MM.1S (cell line): ENCODE measurements around the gene CDYL.

Experiments used
- DNase-seq: peaks from one replicate; pipeline ENCODE4 v3.0.0-alpha.2; 2015
- H2AFZ ChIP-seq: fragments of 300-600 bp; sonication (generic); 2 replicates; pipeline ENCODE4 v1.6.0; 2016; ENCODE audit warnings: antibody characterized with exemption, low read length
- H3F3A ChIP-seq: fragments of 300-600 bp; sonication (generic); 2 replicates; pipeline ENCODE4 v1.6.1; 2016; ENCODE audit warnings: mild to moderate bottlenecking, antibody characterized with exemption, low read length, moderate library complexity, mixed read lengths; ENCODE audit not compliant: insufficient read depth
- H3K27ac ChIP-seq: fragments of 300-600 bp; sonication (generic); 2 replicates; pipeline ENCODE4 v1.5.1; 2016; ENCODE audit warnings: mild to moderate bottlenecking, low read length
- H3K27me3 ChIP-seq: fragments of 300-600 bp; sonication (generic); replicated peaks from 2 replicates; pipeline ENCODE4 v1.6.0; 2016; ENCODE audit warnings: low read length; ENCODE audit not compliant: insufficient read depth
- H3K36me3 ChIP-seq: fragments of 300-600 bp; sonication (generic); replicated peaks from 2 replicates; pipeline ENCODE4 v1.6.1; 2016; ENCODE audit warnings: mild to moderate bottlenecking, low read length, mixed read lengths; ENCODE audit not compliant: insufficient read depth
- H3K4me1 ChIP-seq: fragments of 300-600 bp; sonication (generic); 2 replicates; pipeline ENCODE4 v1.6.1; 2016; ENCODE audit warnings: low read length, mixed read lengths
- H3K4me2 ChIP-seq: fragments of 300-600 bp; sonication (generic); 2 replicates; pipeline ENCODE4 v1.6.0; 2016; ENCODE audit warnings: low read depth, low read length
- H3K4me3 ChIP-seq: fragments of 300-600 bp; sonication (generic); 2 replicates; pipeline ENCODE4 v1.5.1; 2016; ENCODE audit warnings: low read length, mixed read lengths
- H3K79me2 ChIP-seq: fragments of 300-600 bp; sonication (generic); 2 replicates; pipeline ENCODE4 v1.6.1; 2016; ENCODE audit warnings: mixed run types, low read length, mixed read lengths
- H3K9ac ChIP-seq: fragments of 300-600 bp; sonication (generic); 2 replicates; pipeline ENCODE4 v1.6.1; 2016; ENCODE audit warnings: low read length, mixed read lengths
- H3K9me2 ChIP-seq: fragments of 300-600 bp; sonication (generic); replicated peaks from 2 replicates; pipeline ENCODE4 v1.6.1; 2016; ENCODE audit warnings: mild to moderate bottlenecking, low read length, mixed read lengths; ENCODE audit not compliant: insufficient read depth
- H3K9me3 ChIP-seq: fragments of 300-600 bp; sonication (generic); replicated peaks from 2 replicates; pipeline ENCODE4 v1.6.1; 2016; ENCODE audit warnings: mild to moderate bottlenecking, low read length, mixed read lengths; ENCODE audit not compliant: insufficient read depth
- H4K20me1 ChIP-seq: fragments of 300-600 bp; sonication (generic); 2 replicates; pipeline ENCODE4 v1.6.1; 2016; ENCODE audit warnings: mild to moderate bottlenecking, low read length, moderate library complexity, mixed read lengths; ENCODE audit not compliant: insufficient read depth
- EZH2 ChIP-seq: fragments of 300-600 bp; sonication (generic); optimal IDR thresholded peaks from 2 replicates; pipeline ENCODE3; 2017; ENCODE audit warnings: low read depth, mild to moderate bottlenecking, antibody characterized with exemption, low read length, mixed read lengths
- EZH2phosphoT487 ChIP-seq: fragments of 300-600 bp; sonication (generic); IDR thresholded peaks from 2 replicates; pipeline ENCODE4 v1.6.1; 2018; ENCODE audit warnings: antibody characterized with exemption, low read length
- TF ChIP-seq, protein P1 (sequence below): fragments of 300-600 bp; sonication (generic); IDR thresholded peaks from 2 replicates; pipeline ENCODE4 v1.5.1; 2016; ENCODE audit warnings: antibody characterized with exemption, low read length, mixed read lengths

Gene CDYL

DNA sequence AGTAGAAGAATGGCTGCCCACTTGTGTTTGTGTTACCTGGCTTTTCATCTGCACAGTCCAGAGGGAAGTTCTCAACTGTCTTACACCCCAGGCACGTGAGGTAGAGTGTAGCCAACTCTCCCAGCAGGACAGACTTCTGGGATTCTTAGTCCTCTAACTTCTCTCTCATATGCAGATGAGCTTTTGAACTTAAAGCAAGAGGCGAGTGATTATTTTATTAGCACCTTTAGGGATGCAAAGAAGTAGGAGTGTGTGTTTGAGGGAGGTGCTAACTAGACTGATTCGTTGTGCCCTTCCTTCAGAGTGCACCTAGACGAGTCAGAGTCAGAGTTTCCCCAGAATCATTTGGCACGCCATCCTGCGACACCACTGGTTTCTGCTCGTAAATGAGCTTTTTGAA is 10.8 kb downstream of the CDYL start:
- H3K79me2 ChIP-seq, result peaks cover 99% of the 10 kb centered on the region
- no peak overlapping the region for H3K4me2 ChIP-seq
- H3K27me3 ChIP-seq, result no peaks in the 10 kb centered on the region
- no peak overlapping the region for H2AFZ ChIP-seq
- H3K27ac ChIP-seq, result no peak overlapping the region
- no peaks in the 10 kb centered on the region for H3K9me3 ChIP-seq
- H3K9ac ChIP-seq, result no peak overlapping the region
- no peaks in the 10 kb centered on the region for H3K9me2 ChIP-seq
- peaks cover 69% of the 10 kb centered on the region for H4K20me1 ChIP-seq
- H3K36me3 ChIP-seq, result no peaks in the 10 kb centered on the region
- H3K4me1 ChIP-seq, result peaks cover 10% of the 10 kb centered on the region
- H3F3A ChIP-seq, result no peaks in the 10 kb centered on the region
- no peak for TF ChIP-seq EZH2
- TF ChIP-seq EZH2phosphoT487, result no peak
- TF ChIP-seq, protein P1, sequence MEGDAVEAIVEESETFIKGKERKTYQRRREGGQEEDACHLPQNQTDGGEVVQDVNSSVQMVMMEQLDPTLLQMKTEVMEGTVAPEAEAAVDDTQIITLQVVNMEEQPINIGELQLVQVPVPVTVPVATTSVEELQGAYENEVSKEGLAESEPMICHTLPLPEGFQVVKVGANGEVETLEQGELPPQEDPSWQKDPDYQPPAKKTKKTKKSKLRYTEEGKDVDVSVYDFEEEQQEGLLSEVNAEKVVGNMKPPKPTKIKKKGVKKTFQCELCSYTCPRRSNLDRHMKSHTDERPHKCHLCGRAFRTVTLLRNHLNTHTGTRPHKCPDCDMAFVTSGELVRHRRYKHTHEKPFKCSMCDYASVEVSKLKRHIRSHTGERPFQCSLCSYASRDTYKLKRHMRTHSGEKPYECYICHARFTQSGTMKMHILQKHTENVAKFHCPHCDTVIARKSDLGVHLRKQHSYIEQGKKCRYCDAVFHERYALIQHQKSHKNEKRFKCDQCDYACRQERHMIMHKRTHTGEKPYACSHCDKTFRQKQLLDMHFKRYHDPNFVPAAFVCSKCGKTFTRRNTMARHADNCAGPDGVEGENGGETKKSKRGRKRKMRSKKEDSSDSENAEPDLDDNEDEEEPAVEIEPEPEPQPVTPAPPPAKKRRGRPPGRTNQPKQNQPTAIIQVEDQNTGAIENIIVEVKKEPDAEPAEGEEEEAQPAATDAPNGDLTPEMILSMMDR, result no peak
- H3K4me3 ChIP-seq, result no peak overlapping the region
- DNase-seq, result no peak

- no peak overlapping the region for H3K4me3 ChIP-seq
- no peaks in the 10 kb centered on the region for H3K4me1 ChIP-seq
- TF ChIP-seq EZH2 (no peak), EZH2phosphoT487 (no peak)
- TF ChIP-seq, protein P1, result no peak
- H3K36me3 ChIP-seq, result no peaks in the 10 kb centered on the region
- no peaks in the 10 kb centered on the region for H3K9me2 ChIP-seq
- H3K79me2 ChIP-seq, result peaks cover 99% of the 10 kb centered on the region
- DNase-seq, result no peak
- no peaks in the 10 kb centered on the region for H3K9me3 ChIP-seq
- no peak overlapping the region for H3K27ac ChIP-seq
- no peak overlapping the region for H3K9ac ChIP-seq
- H3F3A ChIP-seq, result no peaks in the 10 kb centered on the region
- H2AFZ ChIP-seq, result no peak overlapping the region
- peaks cover 66% of the 10 kb centered on the region for H4K20me1 ChIP-seq
- H3K4me2 ChIP-seq, result no peak overlapping the region
- no peaks in the 10 kb centered on the region for H3K27me3 ChIP-seq
Observed at GRCh38 chr6:4788482-4788881, 12.3 kb downstream of the CDYL start.

GRCh38 chr6:4788953-4789584 is 12.9 kb downstream of the CDYL start:
- H3K9ac ChIP-seq, result no peak overlapping the region
- no peak overlapping the region for H3K27ac ChIP-seq
- no peaks in the 10 kb centered on the region for H3K9me2 ChIP-seq
- no peak overlapping the region for H2AFZ ChIP-seq
- no peak for DNase-seq
- H3K4me1 ChIP-seq, result no peaks in the 10 kb centered on the region
- no peaks in the 10 kb centered on the region for H3K36me3 ChIP-seq
- H3K4me3 ChIP-seq, result no peak overlapping the region
- H3K4me2 ChIP-seq, result no peak overlapping the region
- H3K79me2 ChIP-seq, result peaks cover 99% of the 10 kb centered on the region
- no peaks in the 10 kb centered on the region for H3K9me3 ChIP-seq
- no peaks in the 10 kb centered on the region for H3K27me3 ChIP-seq
- TF ChIP-seq, protein P1, result no peak
- TF ChIP-seq EZH2 (no peak), EZH2phosphoT487 (no peak)
- no peaks in the 10 kb centered on the region for H3F3A ChIP-seq
- H4K20me1 ChIP-seq, result peaks cover 71% of the 10 kb centered on the region
